ENCODE data around the gene TTC28. TPM values are rescaled to one million over a fixed set of nuclear protein-coding genes. Genes with fewer than 3 reads are reported as not detected.

Gene TTC28
- total RNA-seq, 1 donor from 2014 or later = 16.4 TPM

GRCh38 chr22:27952779-27953178 lies 726.9 kb downstream of the TTC28 start:
- intact Hi-C loops (cut with micrococcal nuclease) = no loop called here
- no peak overlapping the region for H3K27ac ChIP-seq (replicated peaks)
- TF ChIP-seq CTCF (IDR thresholded peaks at IDR 0.05; ENCODE audit: borderline replicate concordance) = no peak

GRCh38 chr22:27952091-27952490 lies 727.5 kb downstream of the TTC28 start:
- no peak overlapping the region for H3K4me3 ChIP-seq
- DNase-seq = no peak
- no peak for TF ChIP-seq CTCF (IDR thresholded peaks at IDR 0.05; ENCODE audit: borderline replicate concordance)
- peaks cover 4% of the 10 kb centered on the region for H3K9me3 ChIP-seq (replicated peaks)
- no peaks in the 10 kb centered on the region for H3K27me3 ChIP-seq (ENCODE audit: low read depth)
- intact Hi-C loops (cut with micrococcal nuclease) = no loop called here
- no peaks in the 10 kb centered on the region for H3K36me3 ChIP-seq
- peaks cover 10% of the 10 kb centered on the region for H3K4me1 ChIP-seq
- no peak overlapping the region for H3K27ac ChIP-seq (replicated peaks)

More at GRCh38 chr22:27952779-27953178, 726.9 kb downstream of the TTC28 start:
- H3K27me3 ChIP-seq (ENCODE audit: low read depth) = no peaks in the 10 kb centered on the region
- no peak overlapping the region for H3K4me3 ChIP-seq
- H3K9me3 ChIP-seq (replicated peaks) = peaks cover 4% of the 10 kb centered on the region
- H3K4me1 ChIP-seq = peaks cover 10% of the 10 kb centered on the region
- H3K36me3 ChIP-seq = no peaks in the 10 kb centered on the region
- DNase-seq = no peak

GRCh38 chr22:27949421-27949820 lies 730.2 kb downstream of the TTC28 start:
- intact Hi-C loops (cut with micrococcal nuclease) = no loop called here
- Histone ChIP-seq H3K4me3 (no peak overlapping the region), H3K9me3 (replicated peaks) (no peaks in the 10 kb centered on the region), H3K36me3 (no peaks in the 10 kb centered on the region), H3K27ac (replicated peaks) (no peak overlapping the region), H3K4me1 (peaks cover 10% of the 10 kb centered on the region), H3K27me3 (ENCODE audit: low read depth) (no peaks in the 10 kb centered on the region)
- no peak for DNase-seq
- no peak for TF ChIP-seq CTCF (IDR thresholded peaks at IDR 0.05; ENCODE audit: borderline replicate concordance)

- intact Hi-C loops (cut with micrococcal nuclease) = no loop called here
- H3K27me3 ChIP-seq (ENCODE audit: low read depth) = no peaks in the 10 kb centered on the region
- DNase-seq = no peak
Observed at GRCh38 chr22:27948569-27948968, 731.1 kb downstream of the TTC28 start.

GRCh38 chr22:27947448-27947847 lies 732.2 kb downstream of the TTC28 start:
- no peak for TF ChIP-seq CTCF (IDR thresholded peaks at IDR 0.05; ENCODE audit: borderline replicate concordance)
- no peak for DNase-seq
- Histone ChIP-seq H3K4me3 (no peak overlapping the region), H3K36me3 (no peaks in the 10 kb centered on the region), H3K27me3 (ENCODE audit: low read depth) (no peaks in the 10 kb centered on the region), H3K9me3 (replicated peaks) (no peaks in the 10 kb centered on the region), H3K27ac (replicated peaks) (no peak overlapping the region), H3K4me1 (peaks cover 8% of the 10 kb centered on the region)
- intact Hi-C loops (cut with micrococcal nuclease) = no loop called here

More at GRCh38 chr22:27948569-27948968, 731.1 kb downstream of the TTC28 start:
- TF ChIP-seq CTCF (IDR thresholded peaks at IDR 0.05; ENCODE audit: borderline replicate concordance) = no peak
- Histone ChIP-seq H3K9me3 (replicated peaks) (no peaks in the 10 kb centered on the region), H3K36me3 (no peaks in the 10 kb centered on the region), H3K27ac (replicated peaks) (no peak overlapping the region), H3K4me3 (no peak overlapping the region), H3K4me1 (peaks cover 10% of the 10 kb centered on the region)

- H3K4me3 ChIP-seq = no peak overlapping the region
- H3K27ac ChIP-seq (replicated peaks) = no peak overlapping the region
- intact Hi-C loops (cut with micrococcal nuclease) = no loop called here
- no peak for DNase-seq
- no peaks in the 10 kb centered on the region for H3K27me3 ChIP-seq (ENCODE audit: low read depth)
- no peaks in the 10 kb centered on the region for H3K9me3 ChIP-seq (replicated peaks)
- no peaks in the 10 kb centered on the region for H3K36me3 ChIP-seq
- peaks cover 1% of the 10 kb centered on the region for H3K4me1 ChIP-seq
- TF ChIP-seq CTCF (IDR thresholded peaks at IDR 0.05; ENCODE audit: borderline replicate concordance) = no peak
Observed at GRCh38 chr22:27941143-27941542, 738.5 kb downstream of the TTC28 start.

All from left ventricle myocardium inferior (tissue), 1 donor.